Measurements from ENCODE around the gene SUPT20HL1. TPM values are rescaled to one million over a fixed set of nuclear protein-coding genes. Genes with fewer than 3 reads are reported as not detected.
"Not testable (repeated sequence)": the region's sequence is repeated elsewhere in the genome, so short reads cannot be mapped to it uniquely, and the experiment has no call there.

SUPT20HL1 gene
- total and polyA plus RNA-seq, 4 donors = not detected

- H3K27me3 ChIP-seq (ENCODE audit: control insufficient read depth in 3 of 3, insufficient read depth in 3 of 3, low read length in 2 of 3) = peaks cover 4 to 18% (median 17%) of the 10 kb centered on the region in 3 donors
- no peak overlapping the region for H3K9ac ChIP-seq (ENCODE audit: insufficient read depth in 1 of 2, low read length in 2 of 2)
- no peak for ATAC-seq (ENCODE audit: insufficient read depth, low FRiP score)
- peaks cover 0 to 5% (median 0%) of the 10 kb centered on the region in 4 donors for H3K9me3 ChIP-seq (ENCODE audit: control insufficient read depth in 4 of 4, insufficient read depth in 3 of 4, low read length in 3 of 4)
- H3K27ac ChIP-seq (ENCODE audit: low read depth in 1 of 2, low read length in 1 of 2) = no peak overlapping the region
- H3K4me3 ChIP-seq = no peak overlapping the region
- H3K36me3 ChIP-seq (ENCODE audit: control insufficient read depth in 4 of 4, insufficient read depth in 4 of 4, low read length in 4 of 4) = no peaks in the 10 kb centered on the region
- no peaks in the 10 kb centered on the region for H3K4me1 ChIP-seq (ENCODE audit: control insufficient read depth in 5 of 5, insufficient read depth in 5 of 5, low read length in 5 of 5)
- TF ChIP-seq, protein P1, sequence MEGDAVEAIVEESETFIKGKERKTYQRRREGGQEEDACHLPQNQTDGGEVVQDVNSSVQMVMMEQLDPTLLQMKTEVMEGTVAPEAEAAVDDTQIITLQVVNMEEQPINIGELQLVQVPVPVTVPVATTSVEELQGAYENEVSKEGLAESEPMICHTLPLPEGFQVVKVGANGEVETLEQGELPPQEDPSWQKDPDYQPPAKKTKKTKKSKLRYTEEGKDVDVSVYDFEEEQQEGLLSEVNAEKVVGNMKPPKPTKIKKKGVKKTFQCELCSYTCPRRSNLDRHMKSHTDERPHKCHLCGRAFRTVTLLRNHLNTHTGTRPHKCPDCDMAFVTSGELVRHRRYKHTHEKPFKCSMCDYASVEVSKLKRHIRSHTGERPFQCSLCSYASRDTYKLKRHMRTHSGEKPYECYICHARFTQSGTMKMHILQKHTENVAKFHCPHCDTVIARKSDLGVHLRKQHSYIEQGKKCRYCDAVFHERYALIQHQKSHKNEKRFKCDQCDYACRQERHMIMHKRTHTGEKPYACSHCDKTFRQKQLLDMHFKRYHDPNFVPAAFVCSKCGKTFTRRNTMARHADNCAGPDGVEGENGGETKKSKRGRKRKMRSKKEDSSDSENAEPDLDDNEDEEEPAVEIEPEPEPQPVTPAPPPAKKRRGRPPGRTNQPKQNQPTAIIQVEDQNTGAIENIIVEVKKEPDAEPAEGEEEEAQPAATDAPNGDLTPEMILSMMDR (IDR thresholded peaks at IDR 0.05; ENCODE audit: control extremely low read depth, extremely low read depth) = no peak
- no peak for DNase-seq
Observed at GRCh38 chrX:24357106-24357505, 3.3 kb upstream of the SUPT20HL1 start.

DNA sequence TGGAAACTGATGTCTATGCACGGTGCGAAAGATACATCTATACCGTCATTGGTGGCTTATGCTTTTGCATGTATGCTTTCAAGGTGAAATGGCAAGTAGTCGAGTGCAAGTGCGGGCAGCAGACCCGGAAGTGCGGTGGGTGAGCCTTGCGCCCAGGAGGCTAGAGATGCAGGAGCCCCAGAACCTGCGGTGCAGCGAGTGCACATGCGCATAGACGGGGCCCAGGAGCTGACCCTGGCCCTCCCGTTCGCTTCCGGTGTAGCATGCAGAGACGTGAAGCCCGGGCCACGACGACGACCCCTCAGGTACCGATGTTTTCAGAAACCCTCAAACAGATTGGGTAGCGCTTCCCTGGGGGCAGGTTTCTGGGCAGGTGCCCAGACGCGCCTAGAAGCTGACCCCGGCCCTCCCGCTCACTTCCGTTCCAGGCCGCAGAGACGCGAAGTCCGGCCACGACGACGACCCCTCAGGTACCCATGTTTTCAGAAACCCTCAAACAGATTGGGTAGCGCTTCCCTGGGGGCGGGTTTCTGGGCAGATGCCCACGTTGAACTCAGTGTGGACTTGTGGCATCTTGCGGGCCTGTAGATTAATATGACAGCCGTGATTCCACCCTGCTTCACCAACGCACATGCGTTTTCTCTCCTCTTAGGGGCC, 1.8 kb downstream of the SUPT20HL1 start:
- 86 to 97% methylated on average over 28 to 38 of the region's 41 CpGs for WGBS, 2 donors
- not testable (repeated sequence) for ATAC-seq (ENCODE audit: insufficient read depth, low FRiP score); H3K9ac ChIP-seq (ENCODE audit: insufficient read depth in 1 of 2, low read length in 2 of 2); H3K4me1 ChIP-seq (ENCODE audit: control insufficient read depth in 5 of 5, insufficient read depth in 5 of 5, low read length in 5 of 5); H3K4me3 ChIP-seq; H3K27ac ChIP-seq (ENCODE audit: low read depth in 1 of 2, low read length in 1 of 2); DNase-seq; H3K9me3 ChIP-seq (ENCODE audit: control insufficient read depth in 4 of 4, insufficient read depth in 3 of 4, low read length in 3 of 4); H3K36me3 ChIP-seq (ENCODE audit: control insufficient read depth in 4 of 4, insufficient read depth in 4 of 4, low read length in 4 of 4)
- H3K27me3 ChIP-seq (ENCODE audit: control insufficient read depth in 3 of 3, insufficient read depth in 3 of 3, low read length in 2 of 3) = peaks cover 4 to 18% (median 11%) of the 10 kb centered on the region in 3 donors

GRCh38 chrX:24363432-24364181, 3.2 kb downstream of the SUPT20HL1 start:
- not testable (repeated sequence) for DNase-seq; H3K36me3 ChIP-seq (ENCODE audit: control insufficient read depth in 4 of 4, insufficient read depth in 4 of 4, low read length in 4 of 4); H3K9ac ChIP-seq (ENCODE audit: insufficient read depth in 1 of 2, low read length in 2 of 2); H3K9me3 ChIP-seq (ENCODE audit: control insufficient read depth in 4 of 4, insufficient read depth in 3 of 4, low read length in 3 of 4); H3K4me1 ChIP-seq (ENCODE audit: control insufficient read depth in 5 of 5, insufficient read depth in 5 of 5, low read length in 5 of 5); H3K4me3 ChIP-seq
- ATAC-seq (ENCODE audit: insufficient read depth, low FRiP score) = peak; percentile 19
- Histone ChIP-seq H3K27me3 (ENCODE audit: control insufficient read depth in 3 of 3, insufficient read depth in 3 of 3, low read length in 2 of 3) (peaks cover 4 to 28% (median 17%) of the 10 kb centered on the region in 3 donors), H3K27ac (ENCODE audit: low read depth in 1 of 2, low read length in 1 of 2) (peak overlapping the region in 1 of 2 donors; percentile 9)
- 74 to 76% methylated on average over 11 to 15 of the region's 16 CpGs for WGBS, 2 donors

GRCh38 chrX:24364326-24364725, 3.9 kb downstream of the SUPT20HL1 start:
- no peak overlapping the region for H3K4me3 ChIP-seq
- H3K27me3 ChIP-seq (ENCODE audit: control insufficient read depth in 3 of 3, insufficient read depth in 3 of 3, low read length in 2 of 3) = peaks cover under 1 to 31% (median 17%) of the 10 kb centered on the region in 3 donors
- no peaks in the 10 kb centered on the region for H3K36me3 ChIP-seq (ENCODE audit: control insufficient read depth in 4 of 4, insufficient read depth in 4 of 4, low read length in 4 of 4)
- WGBS, 2 donors = 77 to 100% methylated on average over 3 to 5 of the region's 5 CpGs
- H3K9me3 ChIP-seq (ENCODE audit: control insufficient read depth in 4 of 4, insufficient read depth in 3 of 4, low read length in 3 of 4) = peaks cover 0 to 2% (median 0%) of the 10 kb centered on the region in 4 donors
- H3K9ac ChIP-seq (ENCODE audit: insufficient read depth in 1 of 2, low read length in 2 of 2) = no peak overlapping the region
- no peaks in the 10 kb centered on the region for H3K4me1 ChIP-seq (ENCODE audit: control insufficient read depth in 5 of 5, insufficient read depth in 5 of 5, low read length in 5 of 5)
- ATAC-seq (ENCODE audit: insufficient read depth, low FRiP score) = no peak
- no peak overlapping the region for H3K27ac ChIP-seq (ENCODE audit: low read depth in 1 of 2, low read length in 1 of 2)
- no peak for DNase-seq
- TF ChIP-seq, protein P1 (IDR thresholded peaks at IDR 0.05; ENCODE audit: control extremely low read depth, extremely low read depth) = no peak
